B cell (primary cell): ENCODE results near the gene GAD2. TPM values are rescaled to one million over a fixed set of nuclear protein-coding genes. Genes with fewer than 3 reads are reported as not detected.

ENCODE experiments used
- ATAC-seq: fragments of 200-7000 bp; cut with Tn5 transposase; one replicate; pipeline ENCODE4 v1.10.0; 2021; ENCODE audit warnings: low read depth, mild to moderate bottlenecking, moderate number of reproducible peaks, moderate library complexity
- CTCF ChIA-PET: fragments of 350-600 bp; sonication (Branson Sonifier 250); formaldehyde crosslinking; loops from one replicate; lab custom pipeline; 2021; ENCODE audit warnings: antibody characterized with exemption, inconsistent platforms; lab: Charles Lee
- POLR2A ChIA-PET: fragments of 350-600 bp; sonication (Branson Sonifier 250); formaldehyde crosslinking; loops from one replicate; lab custom pipeline; 2021; ENCODE audit warnings: antibody characterized with exemption; lab: Charles Lee
- DNase-seq: peaks from one replicate; pipeline ENCODE4 v3.0.0; 2013
- H2AFZ ChIP-seq: 2 replicates; pipeline ENCODE4 v1.6.1; 2012; ENCODE audit warnings: mild to moderate bottlenecking, low read depth, low read length; ENCODE audit not compliant: insufficient read depth, poor library complexity, severe bottlenecking
- H3K27ac ChIP-seq, 2 donors: 1 replicate in 1 of 2; 2 replicates in 1 of 2; pipeline ENCODE4 v1.5.1; 2012 to 2013; ENCODE audit warnings: low read length in 2 of 2, mild to moderate bottlenecking in 2 of 2, moderate library complexity in 1 of 2
- H3K27me3 ChIP-seq, 4 experiments: fragments of 200-600 bp in 1 of 4; sonication (generic) in 1 of 4; replicated peaks in 1 of 4; 1 replicate in 2 of 4; 2 replicates in 2 of 4; pipeline versions ENCODE4 v1.6.1 to v1.7.0; 2013 to 2016; ENCODE audit warnings: low read length in 3 of 4, mild to moderate bottlenecking in 2 of 4, mixed read lengths in 1 of 4, moderate library complexity in 1 of 4; ENCODE audit not compliant: insufficient read depth in 4 of 4, control insufficient read depth in 3 of 4; ENCODE audit errors: control extremely low read depth in 1 of 4
- H3K36me3 ChIP-seq, 2 experiments: replicated peaks in 1 of 2; 1 replicate in 1 of 2; 2 replicates in 1 of 2; pipeline versions ENCODE4 v1.6.1 to v1.7.1; 2013; ENCODE audit warnings: low read length in 1 of 2; ENCODE audit not compliant: insufficient read depth in 2 of 2, control insufficient read depth in 1 of 2; ENCODE audit errors: control extremely low read depth in 1 of 2, extremely low read depth in 1 of 2
- H3K4me1 ChIP-seq, 2 donors: fragments of 200-600 bp in 1 of 2; sonication (generic) in 1 of 2; 1 replicate in 1 of 2; 2 replicates in 1 of 2; pipeline versions ENCODE4 v1.5.1 to v1.6.1; 2013 to 2017; ENCODE audit warnings: low read length in 2 of 2; ENCODE audit not compliant: control insufficient read depth in 2 of 2, insufficient read depth in 2 of 2
- H3K4me2 ChIP-seq: replicated peaks from 2 replicates; pipeline ENCODE3; 2012; ENCODE audit warnings: mild to moderate bottlenecking, low read depth, low read length; ENCODE audit not compliant: poor library complexity, severe bottlenecking
- H3K4me3 ChIP-seq, 5 experiments: fragments of 200-600 bp in 1 of 5; sonication (generic) in 1 of 5; 1 replicate in 3 of 5; 2 replicates in 2 of 5; pipeline versions ENCODE4 v1.5.1 to v1.7.0; 2011 to 2016; ENCODE audit warnings: low read length in 4 of 5, mild to moderate bottlenecking in 4 of 5, low read depth in 2 of 5, control low read depth in 1 of 5, moderate library complexity in 1 of 5; ENCODE audit not compliant: insufficient read depth in 1 of 5; ENCODE audit errors: control extremely low read depth in 1 of 5, extremely low read depth in 1 of 5
- H3K79me2 ChIP-seq: fragments of 200-600 bp; sonication (generic); one replicate; pipeline ENCODE4 v1.6.0; 2016; ENCODE audit warnings: low read length; ENCODE audit not compliant: control insufficient read depth, insufficient read depth
- H3K9ac ChIP-seq: fragments of 200-600 bp; sonication (generic); 2 replicates; pipeline ENCODE4 v1.6.1; 2017; ENCODE audit warnings: mild to moderate bottlenecking, low read length, moderate library complexity
- H3K9me3 ChIP-seq, 3 donors: one replicate each; pipeline versions ENCODE4 v1.6.1 to v1.7.1; 2013; ENCODE audit warnings: low read length in 2 of 3; ENCODE audit not compliant: control insufficient read depth in 2 of 3, insufficient read depth in 1 of 3; ENCODE audit errors: control extremely low read depth in 1 of 3
- H4K20me1 ChIP-seq: 2 replicates; pipeline ENCODE4 v1.6.0; 2012; ENCODE audit warnings: mild to moderate bottlenecking, low read length; ENCODE audit not compliant: insufficient read depth, control insufficient read depth, poor library complexity, severe bottlenecking
- H3K27ac Mint-ChIP-seq: one replicate; pipeline ENCODE4 v1.8.0; 2021; ENCODE audit warnings: mixed read lengths
- H3K27me3 Mint-ChIP-seq: one replicate; pipeline ENCODE4 v1.8.0; 2021; ENCODE audit warnings: mixed read lengths
- H3K4me1 Mint-ChIP-seq: one replicate; pipeline ENCODE4 v1.8.0; 2021; ENCODE audit warnings: mixed read lengths
- H3K4me3 Mint-ChIP-seq: one replicate; pipeline ENCODE4 v1.8.0; 2021; ENCODE audit warnings: mixed read lengths
- H3K9me3 Mint-ChIP-seq: one replicate; pipeline ENCODE4 v1.8.0; 2022; ENCODE audit warnings: mixed read lengths; ENCODE audit not compliant: insufficient read depth
- EZH2 ChIP-seq: IDR thresholded peaks from 2 replicates; pipeline ENCODE4 v1.6.1; 2012; ENCODE audit warnings: borderline replicate concordance, low read depth, mild to moderate bottlenecking, moderate library complexity, low read length; ENCODE audit not compliant: insufficient read depth, poor library complexity, severe bottlenecking
- WGBS: methylation state at CpG from one replicate; pipeline ENCODE4 v1.1.5; 2013; ENCODE audit warnings: missing lambda C conversion rate; ENCODE audit not compliant: insufficient coverage; 5-methylcytosine and 5-hydroxymethylcytosine counted together
- intact Hi-C: fragments of 100-400 bp; cut with micrococcal nuclease; formaldehyde crosslinking; loops from one replicate; pipeline ENCODE4 v1.10.0; 2022
- polyA plus RNA-seq: library from polyadenylated mRNA; depleted of rRNA; stranded (reverse); fragments of >200 nt; gene quantifications from 2 replicates; pipeline ENCODE4 v1.2.3, GENCODE V29; 2012
- total RNA-seq, 2 donors: library from RNA; stranded (reverse); fragments of 120-200 nt in 1 of 2; gene quantifications; 1 replicate in 1 of 2; 2 replicates in 1 of 2; pipeline versions ENCODE4 v1.2.3 to v1.2.4, GENCODE V29; 2013 to 2022
- TF ChIP-seq, protein P1 (sequence below): fragments of 200-600 bp; IDR thresholded peaks from one replicate; pipeline ENCODE4 v1.8.0; 2022; ENCODE audit warnings: antibody characterized with exemption, mild to moderate bottlenecking

GAD2 gene
- total and polyA plus RNA-seq, 2 donors (not counting 1 experiment from before 2014, with no cell fraction given), result not detected

DNA sequence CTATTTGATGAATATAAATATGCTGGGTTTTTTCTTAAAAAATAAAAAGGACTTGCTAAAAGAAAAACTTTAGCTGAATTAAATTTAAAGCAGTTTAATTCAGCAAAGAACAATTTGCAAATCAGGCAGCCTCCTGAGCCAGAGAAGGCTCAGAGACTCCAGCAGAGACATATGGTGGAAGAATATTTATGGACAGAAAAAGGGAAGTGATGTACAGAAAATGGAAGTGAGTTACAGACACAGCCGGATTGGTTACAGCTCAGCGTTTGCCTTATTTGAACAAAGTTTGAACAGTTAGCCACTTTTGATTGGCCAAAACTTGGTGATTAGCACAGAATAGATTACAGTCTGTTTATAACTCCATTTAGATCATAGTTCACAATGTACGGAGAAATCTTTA lies 110.3 kb downstream of the GAD2 start:
- Histone ChIP-seq H3K27ac (no peak overlapping the region), H3K9me3 (no peaks in the 10 kb centered on the region), H3K4me1 (no peaks in the 10 kb centered on the region), H4K20me1 (no peaks in the 10 kb centered on the region), H3K79me2 (no peaks in the 10 kb centered on the region), H3K4me2 (no peak overlapping the region), H3K36me3 (no peaks in the 10 kb centered on the region), H2AFZ (no peak overlapping the region), H3K4me3 (no peak overlapping the region), H3K9ac (no peak overlapping the region), H3K27me3 (no peaks in the 10 kb centered on the region)
- WGBS, result 83% methylated on average over 1 of the region's 3 CpGs
- Mint-ChIP-seq H3K27me3 (peaks cover 5% of the 10 kb centered on the region), H3K4me1 (no peaks in the 10 kb centered on the region), H3K4me3 (no peak overlapping the region), H3K9me3 (no peaks in the 10 kb centered on the region), H3K27ac (no peak overlapping the region)
- DNase-seq (no peak), ATAC-seq (no peak)
- CTCF ChIA-PET, result no interaction called here
- POLR2A ChIA-PET, result no interaction called here
- TF ChIP-seq EZH2, result no peak
- TF ChIP-seq, protein P1, sequence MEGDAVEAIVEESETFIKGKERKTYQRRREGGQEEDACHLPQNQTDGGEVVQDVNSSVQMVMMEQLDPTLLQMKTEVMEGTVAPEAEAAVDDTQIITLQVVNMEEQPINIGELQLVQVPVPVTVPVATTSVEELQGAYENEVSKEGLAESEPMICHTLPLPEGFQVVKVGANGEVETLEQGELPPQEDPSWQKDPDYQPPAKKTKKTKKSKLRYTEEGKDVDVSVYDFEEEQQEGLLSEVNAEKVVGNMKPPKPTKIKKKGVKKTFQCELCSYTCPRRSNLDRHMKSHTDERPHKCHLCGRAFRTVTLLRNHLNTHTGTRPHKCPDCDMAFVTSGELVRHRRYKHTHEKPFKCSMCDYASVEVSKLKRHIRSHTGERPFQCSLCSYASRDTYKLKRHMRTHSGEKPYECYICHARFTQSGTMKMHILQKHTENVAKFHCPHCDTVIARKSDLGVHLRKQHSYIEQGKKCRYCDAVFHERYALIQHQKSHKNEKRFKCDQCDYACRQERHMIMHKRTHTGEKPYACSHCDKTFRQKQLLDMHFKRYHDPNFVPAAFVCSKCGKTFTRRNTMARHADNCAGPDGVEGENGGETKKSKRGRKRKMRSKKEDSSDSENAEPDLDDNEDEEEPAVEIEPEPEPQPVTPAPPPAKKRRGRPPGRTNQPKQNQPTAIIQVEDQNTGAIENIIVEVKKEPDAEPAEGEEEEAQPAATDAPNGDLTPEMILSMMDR, result no peak
- intact Hi-C loops, result no loop called here

DNA sequence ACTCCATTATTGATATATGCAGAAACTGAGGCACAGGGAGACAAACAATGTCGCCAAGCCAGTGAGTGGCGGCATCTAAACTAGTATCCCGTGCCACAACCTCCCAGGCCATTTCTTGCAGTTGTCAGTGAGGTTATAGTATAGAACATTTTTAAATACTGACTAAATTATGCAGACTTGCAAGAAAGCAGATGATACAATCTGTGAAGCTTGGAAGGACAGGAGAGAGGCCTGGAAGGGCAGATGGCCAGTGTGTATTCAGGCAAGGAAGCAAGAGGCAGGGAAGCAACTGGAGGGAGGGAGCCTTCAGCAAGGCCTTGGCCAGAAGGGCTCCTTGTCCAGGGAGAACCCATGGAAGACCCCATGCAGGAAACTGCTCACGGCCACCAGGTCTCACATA lies 111.2 kb downstream of the GAD2 start:
- Histone ChIP-seq H3K4me1 (no peaks in the 10 kb centered on the region), H3K9ac (no peak overlapping the region), H3K27ac (no peak overlapping the region), H3K79me2 (no peaks in the 10 kb centered on the region), H3K4me2 (no peak overlapping the region), H3K4me3 (no peak overlapping the region), H3K9me3 (no peaks in the 10 kb centered on the region), H3K36me3 (no peaks in the 10 kb centered on the region), H2AFZ (no peak overlapping the region), H3K27me3 (no peaks in the 10 kb centered on the region), H4K20me1 (no peaks in the 10 kb centered on the region)
- TF ChIP-seq, protein P1, result no peak
- TF ChIP-seq EZH2, result no peak
- H3K27ac Mint-ChIP-seq, result no peak overlapping the region
- ATAC-seq (no peak), DNase-seq (no peak)
- H3K27me3 Mint-ChIP-seq, result peaks cover 3% of the 10 kb centered on the region
- ChIA-PET POLR2A (no interaction called here), CTCF (no interaction called here)
- intact Hi-C loops, result no loop called here
- no peaks in the 10 kb centered on the region for H3K4me1 Mint-ChIP-seq
- no peaks in the 10 kb centered on the region for H3K9me3 Mint-ChIP-seq
- 100% methylated on average over 1 of the region's 4 CpGs for WGBS
- H3K4me3 Mint-ChIP-seq, result no peak overlapping the region
